GM12875 (cell line): ENCODE data around the gene GPR32.

Experiments used
- H3K4me3 ChIP-seq: one replicate; pipeline ENCODE4 v1.5.1; 2011; ENCODE audit warnings: low read depth, low read length, control low read depth
- CTCF ChIP-seq: IDR thresholded peaks from 2 replicates; pipeline ENCODE4 v1.5.1; 2011; ENCODE audit warnings: low read depth, mild to moderate bottlenecking, control low read depth, inconsistent platforms, low read length, moderate library complexity, borderline replicate concordance; ENCODE audit not compliant: insufficient read depth

Gene GPR32

GRCh38 chr19:50814883-50815282 is 44.6 kb downstream of the GPR32 start:
- no peak for TF ChIP-seq CTCF
- no peak overlapping the region for H3K4me3 ChIP-seq

GRCh38 chr19:50815439-50815838 is 45.2 kb downstream of the GPR32 start:
- no peak for TF ChIP-seq CTCF

GRCh38 chr19:50817941-50818858 is 47.9 kb downstream of the GPR32 start:
- no peak for TF ChIP-seq CTCF
- H3K4me3 ChIP-seq = peak overlapping the region; percentile 86

More at GRCh38 chr19:50815439-50815838, 45.2 kb downstream of the GPR32 start:
- no peak overlapping the region for H3K4me3 ChIP-seq

GRCh38 chr19:50818859-50819472 is 48.7 kb downstream of the GPR32 start:
- peak overlapping the region; percentile 33 for H3K4me3 ChIP-seq
- no peak for TF ChIP-seq CTCF

GRCh38 chr19:50819636-50820035 is 49.4 kb downstream of the GPR32 start:
- no peak for TF ChIP-seq CTCF
- H3K4me3 ChIP-seq = peak overlapping the region; percentile 33

- H3K4me3 ChIP-seq = peak overlapping the region; percentile 33
- TF ChIP-seq CTCF = no peak
These were observed 49.8 kb downstream of the GPR32 start for GRCh38 chr19:50820086-50820485.
